ENCODE measurements around the gene RPAIN.

The RPAIN gene, protein sequence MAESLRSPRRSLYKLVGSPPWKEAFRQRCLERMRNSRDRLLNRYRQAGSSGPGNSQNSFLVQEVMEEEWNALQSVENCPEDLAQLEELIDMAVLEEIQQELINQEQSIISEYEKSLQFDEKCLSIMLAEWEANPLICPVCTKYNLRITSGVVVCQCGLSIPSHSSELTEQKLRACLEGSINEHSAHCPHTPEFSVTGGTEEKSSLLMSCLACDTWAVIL

DNA sequence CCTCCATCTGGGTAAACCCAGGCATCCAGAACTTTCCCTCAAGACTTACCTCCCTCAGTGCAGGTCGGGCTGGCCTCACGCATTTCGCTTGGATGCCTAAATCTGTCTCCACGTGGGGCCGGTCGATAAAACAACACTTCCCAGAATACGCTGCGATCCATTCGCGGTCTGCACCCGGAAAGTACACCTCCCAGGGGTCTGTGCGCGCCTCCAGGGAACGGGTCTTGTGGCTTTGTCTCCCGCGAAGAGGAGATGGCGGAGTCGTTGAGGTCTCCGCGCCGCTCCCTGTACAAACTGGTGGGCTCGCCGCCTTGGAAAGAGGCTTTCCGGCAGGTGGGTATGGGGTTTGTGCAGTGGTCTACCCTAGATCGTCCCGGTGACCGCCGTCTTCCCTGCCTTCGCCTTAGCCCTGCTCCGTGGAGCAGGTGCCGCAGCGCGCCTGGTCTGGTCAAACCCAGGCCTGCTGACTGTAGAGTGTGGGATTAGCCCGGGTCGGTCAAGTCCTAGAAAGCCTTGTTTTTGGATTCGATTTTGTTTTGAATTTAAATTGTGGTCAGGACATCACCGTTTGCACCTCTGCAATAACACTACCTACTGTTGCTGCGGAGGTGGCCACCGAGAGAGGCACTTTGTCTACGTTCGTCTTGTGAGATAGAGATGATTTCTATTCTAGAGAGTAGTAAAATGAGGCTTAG is at the start of gene RPAIN:
RPAIN (plus strand) TSS at position 224 of the 695 bp plus-strand sequence; CDS start at position 253, 29 bp downstream.
- DNase-seq = peak; percentile 93

DNA sequence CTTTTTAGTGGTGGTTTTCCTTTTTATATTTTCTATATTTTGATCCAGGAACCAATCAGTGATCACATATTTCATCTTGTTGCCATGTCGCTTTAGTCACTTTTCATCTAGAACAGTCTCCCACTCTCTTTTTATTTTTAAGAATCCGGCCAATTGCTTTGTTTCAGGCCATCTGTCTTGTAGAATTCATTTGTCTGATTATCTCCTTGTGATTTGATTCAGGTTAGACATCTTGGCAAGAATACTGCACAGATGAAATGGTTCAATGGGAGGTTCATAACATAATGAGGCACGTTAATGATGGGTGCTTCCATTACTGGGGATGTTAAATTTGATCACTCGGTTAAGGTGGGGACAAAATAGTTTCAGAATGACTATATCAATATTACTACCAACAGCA is 49.6 kb upstream of the RPAIN start:
- no peak for DNase-seq

DNA sequence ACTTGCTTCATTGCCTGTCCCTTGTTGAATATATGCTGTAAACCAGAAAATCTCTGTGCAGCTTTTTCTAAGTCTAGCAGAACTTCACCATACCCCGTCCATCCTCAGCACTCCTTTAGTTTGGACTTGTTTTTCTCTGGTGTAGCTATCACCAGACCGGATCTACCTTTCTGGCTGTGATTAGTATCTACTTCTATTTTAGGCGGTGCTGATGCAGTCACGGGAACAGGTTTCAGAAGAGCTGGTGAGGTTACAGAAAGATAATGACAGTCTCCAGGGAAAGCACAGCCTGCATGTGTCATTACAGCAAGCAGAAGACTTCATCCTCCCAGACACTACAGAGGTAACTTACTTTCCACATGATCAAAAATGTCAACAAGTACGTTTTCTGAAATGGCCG is 46.9 kb upstream of the RPAIN start:
- no peak for DNase-seq

DNA sequence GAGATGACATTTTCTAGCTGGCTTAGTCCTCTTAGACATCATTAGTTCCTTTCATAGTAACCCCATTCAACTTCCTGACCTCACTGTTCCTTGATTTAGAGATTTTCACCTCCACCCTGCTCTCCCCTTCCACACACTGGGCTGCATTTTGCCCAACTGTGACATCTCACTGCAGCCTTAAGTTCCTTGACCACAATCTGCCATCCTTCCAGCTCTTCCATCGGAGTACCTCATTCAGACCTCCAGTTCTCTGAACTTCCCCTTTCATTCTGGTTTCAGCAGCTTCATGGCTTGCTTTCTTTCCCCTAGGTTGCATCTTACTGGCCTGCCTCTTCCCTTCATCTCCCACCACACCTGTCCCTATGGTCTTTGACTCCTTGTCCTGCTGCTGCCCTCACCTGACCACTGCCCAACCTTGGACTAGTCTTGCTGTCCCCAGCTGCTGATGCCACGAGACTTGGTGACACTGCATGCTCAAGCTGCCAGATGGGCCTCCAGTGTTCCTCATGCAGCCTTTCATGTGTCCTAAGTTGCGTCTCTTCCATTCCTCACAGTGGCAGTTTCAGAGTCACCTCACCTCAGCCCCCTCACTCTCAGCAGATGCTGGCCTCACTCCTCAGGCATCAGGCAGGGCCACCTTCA is 41.3 kb upstream of the RPAIN start:
- DNase-seq = no peak

DNA sequence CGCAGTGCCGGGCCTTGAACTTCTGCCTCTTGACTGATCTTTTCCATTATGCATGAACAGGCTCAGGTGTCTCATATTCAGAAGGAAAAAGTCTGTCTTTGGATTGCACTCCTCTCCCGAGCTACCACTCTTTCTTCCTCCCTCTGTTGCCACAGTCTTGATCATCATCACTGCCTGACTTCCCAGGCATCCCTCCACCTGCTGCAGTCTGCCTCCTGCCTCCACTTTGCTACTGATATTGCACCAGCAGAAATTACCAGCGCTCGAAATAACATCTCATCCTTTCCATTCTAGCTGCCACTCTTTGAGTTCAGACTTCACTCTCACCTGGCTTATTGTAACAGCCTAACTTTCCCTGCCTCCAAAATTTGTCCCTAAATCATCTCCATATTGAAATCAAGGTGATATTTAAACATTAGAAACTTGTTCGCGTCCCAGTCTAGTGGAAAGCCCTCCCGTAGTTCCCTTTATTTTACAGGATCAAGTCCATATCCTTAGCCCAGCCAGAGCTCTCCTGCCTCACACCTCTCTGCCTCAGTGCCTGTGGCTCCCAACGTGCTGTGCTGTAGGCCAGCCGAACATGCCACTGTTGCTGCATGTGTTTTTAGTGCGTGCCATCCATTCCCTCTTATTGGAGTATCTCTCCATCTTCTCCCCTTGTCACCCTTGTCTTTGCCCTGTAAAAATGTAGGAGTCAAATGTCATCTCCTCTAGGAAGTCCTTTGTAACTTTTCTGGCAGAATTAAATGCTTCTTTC is 40.5 kb upstream of the RPAIN start:
- DNase-seq = no peak

DNA sequence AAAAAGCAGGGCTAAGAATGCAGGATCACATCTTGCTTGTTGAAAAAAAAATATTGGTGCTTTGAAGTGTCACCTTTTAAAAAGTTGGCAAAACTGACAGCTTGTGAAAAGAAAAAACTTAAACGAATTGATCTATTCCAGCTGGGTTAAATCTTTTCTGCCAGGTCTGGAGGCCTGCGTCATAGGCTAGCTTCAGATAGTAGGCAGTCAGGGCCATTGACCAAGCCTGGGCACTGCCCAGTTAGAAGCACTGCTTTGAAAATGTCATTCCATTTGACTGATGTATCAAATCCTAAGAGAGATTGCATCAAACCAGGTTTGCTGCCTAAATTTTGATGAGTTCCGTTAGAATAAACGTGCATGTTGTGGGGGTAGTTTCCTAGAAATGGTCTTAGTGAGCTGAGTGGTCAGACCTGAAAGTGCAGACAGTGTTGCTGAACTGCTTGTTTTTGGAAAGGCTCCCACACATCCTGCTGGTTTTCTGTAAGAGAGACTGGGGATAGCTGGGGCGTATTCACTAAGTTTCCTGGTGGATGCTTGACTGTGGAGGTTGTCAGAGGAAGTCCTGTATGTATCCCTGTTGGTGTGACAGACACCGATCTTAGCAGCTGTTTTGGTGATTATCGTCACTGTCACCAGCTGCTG is 39.4 kb upstream of the RPAIN start:
- DNase-seq = no peak

DNA sequence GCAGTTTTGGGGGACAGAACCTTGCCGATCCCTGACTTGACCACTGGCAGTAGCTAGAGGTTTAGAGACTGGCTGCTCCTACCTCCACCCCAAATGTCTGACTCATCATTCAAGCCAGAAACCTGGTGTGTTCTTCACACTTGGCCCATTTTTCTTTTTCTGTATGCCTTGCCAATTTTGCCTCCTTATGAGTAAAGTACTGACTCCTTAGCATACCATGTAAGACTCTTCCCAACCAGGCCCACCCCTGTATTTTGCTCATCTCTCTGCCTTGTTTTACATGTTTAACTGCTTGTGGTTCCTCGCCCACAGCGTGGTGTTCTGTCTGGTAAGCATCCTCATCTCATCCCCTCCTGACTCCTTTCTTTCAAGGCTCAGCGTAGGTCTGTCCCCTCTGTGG is 38.4 kb upstream of the RPAIN start:
- DNase-seq = no peak

DNA sequence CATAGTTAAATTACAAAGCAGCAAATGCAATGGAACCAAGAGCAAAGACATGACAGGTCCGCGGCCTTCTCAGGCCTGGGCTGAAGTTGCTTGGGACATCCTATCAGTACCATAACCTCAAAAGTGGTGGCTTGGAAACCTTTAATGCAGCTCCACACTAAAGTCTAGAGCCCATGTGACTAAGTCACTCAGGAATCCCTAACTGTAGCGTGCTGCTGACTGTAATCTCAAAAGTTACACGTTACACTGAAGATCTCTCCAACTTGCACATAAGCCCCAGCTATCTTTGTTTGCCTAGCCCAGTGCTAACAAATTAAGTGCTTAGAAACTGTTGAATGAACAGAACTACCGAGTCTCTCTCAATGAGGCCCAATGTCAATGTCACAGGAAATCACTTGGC is 28.3 kb upstream of the RPAIN start:
- DNase-seq = peak; percentile 8

DNA sequence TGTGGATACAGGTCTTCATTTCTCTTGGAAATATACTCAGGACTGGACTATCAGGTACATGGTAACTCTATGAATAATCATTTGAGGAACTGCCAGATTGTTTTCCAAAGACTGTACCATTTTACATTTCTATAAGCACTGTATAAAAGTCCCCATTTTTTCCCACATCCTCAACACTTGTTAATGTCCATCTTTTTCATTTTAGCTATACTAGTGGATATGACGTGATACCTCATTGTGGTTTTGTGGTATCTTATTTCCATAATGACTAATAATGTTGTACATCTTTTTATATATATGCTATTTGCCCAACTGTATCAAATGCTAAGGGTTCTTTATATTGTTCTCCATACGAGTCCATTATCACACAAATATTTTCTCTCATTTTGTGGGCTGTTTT is 23.4 kb upstream of the RPAIN start:
- DNase-seq = no peak

DNA sequence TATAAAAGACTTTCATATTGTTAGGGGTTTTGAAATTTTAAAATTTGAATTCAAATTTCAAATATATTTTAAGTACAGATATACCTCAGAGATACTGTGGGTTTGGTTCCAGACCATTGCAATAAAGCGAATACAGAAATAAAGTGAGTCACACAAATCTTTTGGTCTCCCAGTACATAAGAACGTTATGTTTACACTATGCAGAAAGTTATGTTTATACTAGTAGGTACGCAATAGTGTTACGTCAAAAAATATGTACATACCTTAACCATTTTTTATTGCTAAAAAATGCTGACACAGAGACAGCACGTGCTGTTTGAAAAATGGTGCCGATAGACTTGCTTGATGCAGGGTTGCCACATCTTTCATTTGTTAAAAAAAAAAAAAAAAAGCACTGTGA is 20.2 kb upstream of the RPAIN start:
- no peak for DNase-seq

DNA sequence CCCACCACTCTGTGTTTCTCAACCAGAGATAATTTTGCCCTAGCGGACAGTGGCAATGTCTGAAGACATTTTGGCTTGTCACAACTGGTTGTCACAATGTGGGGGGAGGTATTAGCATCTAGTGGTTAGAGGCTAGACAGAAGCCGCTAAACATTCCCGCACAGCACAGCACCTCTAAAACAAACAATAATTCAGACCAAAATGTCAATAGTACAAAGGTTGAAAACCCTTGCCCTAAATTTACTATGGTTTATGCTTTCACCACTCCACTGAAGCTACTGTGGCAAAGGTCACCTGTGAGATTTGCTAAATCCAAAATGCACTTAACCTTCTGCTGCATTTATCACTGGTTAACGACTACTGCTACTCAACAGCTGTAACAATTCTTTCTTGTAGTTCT is 14.6 kb upstream of the RPAIN start:
- DNase-seq = no peak

DNA sequence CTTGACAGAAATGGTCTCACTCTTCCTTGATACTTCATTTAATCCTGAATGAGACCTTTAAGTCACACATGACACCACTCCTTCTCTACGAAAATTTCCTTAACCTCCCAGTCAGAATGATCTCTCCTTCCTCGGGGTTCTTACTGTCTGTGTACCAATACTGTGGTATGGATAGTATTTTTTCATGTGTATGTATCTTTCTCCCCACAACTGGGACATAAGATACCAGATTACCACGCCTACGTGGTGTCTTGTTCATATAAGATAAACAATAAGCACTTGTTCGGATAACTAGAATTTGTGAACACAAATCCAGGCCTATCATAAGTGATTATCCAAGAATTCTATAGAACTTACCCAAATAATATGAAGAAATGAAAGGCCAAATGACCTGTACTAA is 11.8 kb upstream of the RPAIN start:
- DNase-seq = no peak

DNA sequence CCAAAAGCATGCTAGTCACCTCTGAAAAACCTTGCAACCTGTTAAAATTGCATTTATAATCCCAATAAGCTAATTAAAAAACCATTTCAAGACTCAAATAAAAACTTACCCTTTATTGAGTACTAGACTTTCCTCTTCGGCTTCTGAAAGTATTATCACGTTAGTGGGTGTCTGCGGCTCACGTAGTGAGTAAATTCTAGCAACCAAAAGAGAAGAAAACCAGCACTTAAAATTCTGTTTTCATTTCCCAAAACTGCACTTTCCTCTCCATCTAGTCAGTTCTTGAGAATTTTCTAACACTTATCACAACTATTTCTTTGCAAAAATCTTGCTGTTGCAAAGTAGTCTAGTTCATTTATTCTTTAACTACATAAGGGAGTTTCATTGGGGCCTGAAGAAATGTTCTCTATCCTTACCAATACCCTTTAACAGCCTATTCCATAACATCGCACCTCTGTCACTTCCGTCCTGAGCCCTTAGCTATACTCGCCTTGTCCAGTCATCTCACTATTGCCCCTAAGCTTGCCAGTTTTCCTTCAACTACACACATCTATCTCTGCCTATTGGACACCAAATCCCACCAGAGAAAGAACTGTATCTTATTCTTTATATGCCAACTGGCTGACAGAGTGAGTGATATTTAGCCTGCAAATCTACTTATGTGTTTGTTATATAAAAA is 9.2 kb upstream of the RPAIN start:
- no peak for DNase-seq

DNA sequence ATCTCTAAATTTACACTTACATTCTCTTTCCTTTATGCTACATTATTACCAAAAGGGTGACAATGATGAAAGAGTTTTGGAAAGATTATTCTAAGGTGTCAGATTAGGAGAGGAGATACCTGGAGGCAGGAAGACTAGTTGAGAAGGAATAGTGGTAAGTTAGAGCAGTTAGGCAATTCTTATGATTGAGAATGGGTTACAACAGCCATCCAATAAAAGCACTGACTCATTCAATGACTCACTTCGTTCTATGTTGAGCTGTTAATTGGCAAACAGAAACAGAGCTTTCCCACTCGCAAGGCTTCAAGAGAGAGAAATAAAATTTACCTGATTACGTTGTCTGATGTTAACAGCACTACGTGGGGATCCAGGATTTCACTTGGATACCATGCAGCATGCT is 6.3 kb upstream of the RPAIN start:
- DNase-seq = no peak

DNA sequence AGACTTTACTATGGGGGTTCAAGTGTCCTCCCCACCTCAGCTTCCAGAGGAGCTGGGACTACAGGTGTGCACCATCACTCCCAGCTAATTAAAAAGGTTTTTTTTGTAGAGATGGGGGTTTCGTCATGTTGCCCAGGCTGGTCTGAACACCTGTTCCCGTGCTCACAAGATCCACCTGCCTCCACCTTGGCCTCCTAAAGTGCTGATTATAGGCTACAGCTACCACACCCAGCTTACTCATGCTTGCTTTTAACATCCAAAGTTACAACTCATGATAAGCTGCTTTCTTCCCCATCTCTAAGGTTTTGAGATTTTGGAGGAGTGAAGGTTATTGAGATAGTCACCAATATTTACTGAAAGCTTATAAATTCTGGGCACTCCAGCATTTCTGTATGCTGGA is 3.1 kb upstream of the RPAIN start:
- DNase-seq = no peak

DNA sequence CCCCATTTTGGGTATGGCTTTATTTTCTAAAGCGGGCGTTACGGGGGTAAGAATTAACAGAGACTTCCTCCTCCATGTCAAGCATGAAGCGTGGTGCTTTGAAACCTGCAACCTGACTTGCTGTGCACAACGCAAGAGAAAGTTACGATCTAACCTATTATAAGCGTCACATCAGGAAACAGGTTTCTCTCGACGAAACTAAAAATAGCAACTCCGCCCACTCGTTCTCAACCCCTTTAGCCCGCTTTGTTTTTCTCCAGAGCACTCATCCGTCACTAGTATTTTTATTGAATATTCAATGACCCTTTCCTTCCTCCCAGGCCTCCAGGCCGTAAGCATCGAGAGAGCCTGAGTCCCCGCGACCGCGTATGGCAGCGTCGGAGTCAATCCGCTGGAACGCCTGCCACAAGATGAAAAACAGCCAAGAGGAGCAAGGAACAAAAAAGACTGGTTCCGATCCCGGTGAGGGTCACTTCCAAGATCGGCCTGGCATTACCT is 1.1 kb upstream of the RPAIN start:
- peak; percentile 34 for DNase-seq

DNA sequence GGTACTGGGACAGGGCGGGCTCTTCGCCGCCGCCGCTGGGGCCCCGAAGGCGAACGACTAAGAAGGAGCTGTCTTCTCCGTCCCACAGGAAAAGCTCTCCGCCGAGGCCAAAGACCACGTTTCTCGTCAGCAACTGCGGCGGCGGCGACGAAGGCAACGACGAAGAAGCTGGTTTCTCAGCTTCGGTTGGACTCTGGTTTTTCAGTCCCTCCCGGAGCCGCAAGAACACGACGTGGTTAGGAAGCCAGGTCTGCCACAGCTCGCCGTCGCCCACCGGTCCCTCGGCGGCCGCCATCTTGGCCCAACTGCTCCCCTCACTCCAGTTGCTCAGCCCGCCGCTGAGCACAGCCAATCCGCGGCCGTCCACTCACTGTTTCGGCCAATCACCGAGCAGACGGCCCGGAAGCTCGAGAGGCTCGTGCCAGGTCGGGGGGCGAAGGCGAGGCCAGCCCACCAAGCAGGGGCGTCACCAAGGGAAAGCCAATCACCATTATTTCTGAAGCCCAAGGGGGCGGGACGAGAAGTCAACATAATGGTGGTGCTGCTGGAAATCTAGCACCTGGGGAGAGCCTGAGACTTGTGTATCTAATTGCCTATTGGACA is 525 bp upstream of the RPAIN start, which contains the start of gene NUP88:
NUP88 (minus strand) TSS at position 307 of the 603 bp plus-strand sequence; CDS start at position 295, 12 bp downstream.
- DNase-seq = peak; percentile 96

DNA sequence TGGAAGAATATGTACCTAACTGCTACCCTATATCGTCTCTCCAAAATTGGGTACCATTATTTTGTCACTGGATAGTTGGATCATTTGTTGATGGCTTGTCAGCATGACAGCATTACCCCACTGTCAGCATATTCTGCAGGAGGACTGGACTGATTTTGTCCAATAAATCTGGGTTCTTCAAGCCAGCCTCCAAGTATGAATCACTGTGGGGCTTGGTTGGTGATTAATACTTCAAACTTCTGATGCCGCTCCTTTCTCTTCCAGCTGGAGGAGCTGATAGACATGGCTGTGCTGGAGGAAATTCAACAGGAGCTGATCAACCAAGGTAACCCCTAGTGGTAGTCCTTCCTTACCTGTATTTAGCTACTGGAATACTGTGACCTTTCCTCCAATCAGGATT is 2.5 kb downstream of the RPAIN start:
- no peak for DNase-seq

DNA sequence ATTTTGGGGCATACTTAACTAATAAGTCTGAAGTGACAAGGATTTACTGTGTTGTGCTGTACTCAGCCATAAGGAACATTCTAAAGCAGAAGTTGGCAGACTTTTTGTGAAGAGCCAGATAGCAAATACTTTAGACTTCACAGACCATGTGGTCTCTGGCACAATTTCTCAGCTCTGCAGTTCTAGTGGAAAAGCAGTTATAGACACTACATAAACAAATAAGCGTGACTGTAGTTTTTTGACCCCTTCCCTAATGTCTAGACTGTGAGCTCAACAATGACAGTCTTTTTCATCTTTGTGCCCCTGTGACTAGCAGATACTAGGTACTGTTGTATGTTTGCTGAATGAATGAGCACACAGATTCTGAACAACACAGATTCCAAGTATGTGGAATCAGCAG is 4.9 kb downstream of the RPAIN start:
- DNase-seq = no peak

DNA sequence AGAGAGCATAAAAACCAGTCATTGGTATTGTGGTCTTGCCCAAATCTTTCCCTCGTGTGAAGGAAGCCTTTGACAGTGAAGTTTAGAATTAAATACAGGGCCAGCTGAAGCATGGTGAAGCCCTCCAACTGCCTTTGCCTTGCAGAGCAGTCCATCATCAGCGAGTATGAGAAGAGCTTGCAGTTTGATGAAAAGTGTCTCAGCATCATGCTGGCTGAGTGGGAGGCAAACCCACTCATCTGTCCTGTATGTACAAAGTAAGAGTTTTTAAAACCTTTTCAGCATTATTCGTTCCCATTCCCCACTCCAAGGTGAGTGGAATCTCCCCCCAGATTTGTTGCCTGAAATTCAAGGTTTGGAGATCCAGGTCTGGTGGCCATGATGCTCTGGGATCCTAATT is 5.8 kb downstream of the RPAIN start:
- DNase-seq = no peak

DNA sequence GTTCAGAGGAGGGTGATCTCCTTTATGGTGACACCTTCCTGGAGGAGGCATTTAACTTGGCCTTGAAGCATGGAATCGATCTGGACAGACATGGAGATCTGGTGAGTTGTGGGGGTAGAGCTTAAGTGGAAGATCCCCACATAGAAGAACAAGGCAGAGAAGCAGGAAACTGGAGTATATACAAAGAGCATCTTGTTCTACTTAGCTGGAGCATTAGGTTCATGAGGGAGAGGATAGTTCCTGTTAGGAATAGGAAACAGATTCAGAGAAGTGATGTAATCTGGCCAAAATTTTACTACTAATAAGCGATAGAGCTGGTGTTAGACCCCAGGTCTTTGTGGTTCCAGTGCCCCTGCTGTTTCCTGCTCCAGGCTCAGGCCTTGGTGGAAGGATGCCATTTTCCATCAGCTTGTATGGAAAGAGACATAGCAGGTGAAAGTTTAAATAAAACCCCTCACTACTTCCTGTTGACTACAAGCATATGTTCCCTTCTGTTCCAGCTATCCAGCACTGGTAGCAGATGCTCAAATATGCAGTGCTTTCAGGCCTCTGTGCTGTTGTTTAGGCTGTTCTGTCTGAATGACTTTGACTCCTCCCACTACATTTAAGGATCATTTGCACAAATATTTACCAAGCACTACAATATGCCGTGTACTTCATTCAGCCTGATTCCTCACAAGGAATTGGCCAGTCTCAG is 9.4 kb downstream of the RPAIN start:
- DNase-seq = no peak
